Gastrocnemius medialis (tissue), 4 donors: ENCODE results near the gene YY1AP1. TPM values are rescaled to one million over a fixed set of nuclear protein-coding genes. Genes with fewer than 3 reads are reported as not detected.
A peak's percentile ranks its signal among the peaks of the same experiment; 100 is the strongest.
"Not testable (repeated sequence)": the region's sequence is repeated elsewhere in the genome, so short reads cannot be mapped to it uniquely, and the experiment has no call there.

ENCODE experiments used
- ATAC-seq, 2 donors: fragments of 150-250 bp; one replicate each; pipeline ENCODE4 v1.9.1; 2016
- DNase-seq, 2 donors: peaks; one replicate each; pipeline ENCODE4 v3.0.0-alpha.2; 2019
- H3K27ac ChIP-seq, 4 donors: fragments of 200-600 bp; sonication (generic); 1 replicate in 1 of 4; 2 replicates in 3 of 4; pipeline ENCODE4 v1.5.1; 2016 to 2018; ENCODE audit warnings: mild to moderate bottlenecking in 2 of 4, moderate library complexity in 1 of 4
- H3K27me3 ChIP-seq, 3 donors: fragments of 200-600 bp; sonication (generic) in 2 of 3; 1 replicate in 1 of 3; 2 replicates in 2 of 3; pipeline versions ENCODE4 v1.5.1 to v1.6.0; 2016 to 2019; ENCODE audit warnings: mild to moderate bottlenecking in 1 of 3, moderate library complexity in 1 of 3
- H3K36me3 ChIP-seq, 2 donors: fragments of 200-600 bp; sonication (generic) in 1 of 2; one replicate each; pipeline ENCODE4 v1.5.1; 2017 to 2018
- H3K4me1 ChIP-seq, 2 donors: fragments of 200-600 bp; sonication (generic) in 1 of 2; one replicate each; pipeline ENCODE4 v1.5.1; 2016 to 2017; ENCODE audit warnings: mild to moderate bottlenecking in 2 of 2
- H3K4me3 ChIP-seq, 4 donors: fragments of 200-600 bp; sonication (generic) in 3 of 4; 1 replicate in 1 of 4; 2 replicates in 3 of 4; pipeline ENCODE4 v1.5.1; 2016 to 2019; ENCODE audit warnings: mild to moderate bottlenecking in 2 of 4
- H3K9me3 ChIP-seq, 3 donors: fragments of 200-600 bp; sonication (generic) in 2 of 3; 1 replicate in 1 of 3; 2 replicates in 2 of 3; pipeline ENCODE4 v1.5.1; 2016 to 2019
- POLR2A ChIP-seq, 2 donors: fragments of 450-650 bp; IDR thresholded peaks; one replicate each; pipeline ENCODE4 v1.6.1; 2017; ENCODE audit warnings: antibody characterized with exemption in 2 of 2, mild to moderate bottlenecking in 2 of 2, moderate library complexity in 2 of 2
- in situ Hi-C, 4 donors: fragments of 200-750 bp; cut with MboI; loops; one replicate each; pipeline versions ENCODE4 v1.15.0 to v1.8.0; 2017; ENCODE audit warnings: low sequenced_read_pairs in 4 of 4
- intact Hi-C: fragments of 100-400 bp; cut with DNase I; formaldehyde crosslinking; loops from one replicate; pipeline ENCODE4 v1.15.1; 2023; ENCODE audit warnings: low total_unique reads
- total RNA-seq, 4 donors: library from RNA; depleted of rRNA; stranded (reverse); fragments of >200 nt; gene quantifications; one replicate each; pipeline versions ENCODE4 v1.1.0 to v1.2.3, GENCODE V29; 2016
- TF ChIP-seq, protein P1 (sequence below), 5 experiments: fragments of 450-650 bp in 3 of 5; fragments of 200-600 bp in 2 of 5; sonication (generic) in 2 of 5; IDR thresholded peaks in 4 of 5; conservative IDR thresholded peaks in 1 of 5; 1 replicate in 4 of 5; 2 replicates in 1 of 5; pipeline ENCODE4 v1.5.1; 2016 to 2019; ENCODE audit warnings: antibody characterized with exemption in 5 of 5, mild to moderate bottlenecking in 3 of 5, moderate library complexity in 3 of 5

Gene YY1AP1
- total RNA-seq, 4 donors from 2014 or later: 81.6 to 162 (median 120) TPM

DNA sequence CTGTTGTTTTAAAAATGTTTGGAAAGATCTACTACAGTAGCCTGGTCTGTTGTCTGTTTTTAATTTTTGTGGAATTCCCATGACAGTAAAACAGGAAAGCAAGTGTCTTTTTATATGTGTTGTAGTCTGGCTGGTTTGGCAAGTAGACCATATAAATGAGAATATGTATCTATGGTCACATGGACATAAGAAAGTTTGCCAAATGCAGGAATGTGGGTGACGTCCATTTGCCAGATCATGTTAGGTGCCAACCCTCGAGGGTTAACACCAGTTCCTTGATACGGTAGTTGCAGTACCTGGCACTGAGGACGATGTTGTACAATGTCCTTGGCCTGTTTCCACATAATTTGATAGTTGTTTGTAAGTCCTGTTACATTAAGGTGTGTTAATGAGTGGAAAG lies 6.5 kb upstream of the YY1AP1 start:
- H3K9me3 ChIP-seq: no peaks in the 10 kb centered on the region
- peaks cover 33 to 45% of the 10 kb centered on the region in 2 donors for H3K4me1 ChIP-seq
- in situ Hi-C loops (no loop called here), intact Hi-C loops (no loop called here)
- peak in 1 of 2 donors; percentile 47 for DNase-seq
- no peaks in the 10 kb centered on the region for H3K27me3 ChIP-seq
- TF ChIP-seq, protein P1, sequence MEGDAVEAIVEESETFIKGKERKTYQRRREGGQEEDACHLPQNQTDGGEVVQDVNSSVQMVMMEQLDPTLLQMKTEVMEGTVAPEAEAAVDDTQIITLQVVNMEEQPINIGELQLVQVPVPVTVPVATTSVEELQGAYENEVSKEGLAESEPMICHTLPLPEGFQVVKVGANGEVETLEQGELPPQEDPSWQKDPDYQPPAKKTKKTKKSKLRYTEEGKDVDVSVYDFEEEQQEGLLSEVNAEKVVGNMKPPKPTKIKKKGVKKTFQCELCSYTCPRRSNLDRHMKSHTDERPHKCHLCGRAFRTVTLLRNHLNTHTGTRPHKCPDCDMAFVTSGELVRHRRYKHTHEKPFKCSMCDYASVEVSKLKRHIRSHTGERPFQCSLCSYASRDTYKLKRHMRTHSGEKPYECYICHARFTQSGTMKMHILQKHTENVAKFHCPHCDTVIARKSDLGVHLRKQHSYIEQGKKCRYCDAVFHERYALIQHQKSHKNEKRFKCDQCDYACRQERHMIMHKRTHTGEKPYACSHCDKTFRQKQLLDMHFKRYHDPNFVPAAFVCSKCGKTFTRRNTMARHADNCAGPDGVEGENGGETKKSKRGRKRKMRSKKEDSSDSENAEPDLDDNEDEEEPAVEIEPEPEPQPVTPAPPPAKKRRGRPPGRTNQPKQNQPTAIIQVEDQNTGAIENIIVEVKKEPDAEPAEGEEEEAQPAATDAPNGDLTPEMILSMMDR (IDR thresholded peaks at IDR 0.05 in 4 of 5, conservative IDR thresholded peaks at IDR 0.05 in 1 of 5): no peak
- no peak for TF ChIP-seq POLR2A (IDR thresholded peaks at IDR 0.05)
- ATAC-seq: peak; percentile 94 to 96
- H3K36me3 ChIP-seq: peaks cover 0 to 18% of the 10 kb centered on the region in 2 donors
- peak overlapping the region in 1 of 4 donors; percentile 2 for H3K4me3 ChIP-seq
- peak overlapping the region; percentile 0 to 48 (median 15) for H3K27ac ChIP-seq

DNA sequence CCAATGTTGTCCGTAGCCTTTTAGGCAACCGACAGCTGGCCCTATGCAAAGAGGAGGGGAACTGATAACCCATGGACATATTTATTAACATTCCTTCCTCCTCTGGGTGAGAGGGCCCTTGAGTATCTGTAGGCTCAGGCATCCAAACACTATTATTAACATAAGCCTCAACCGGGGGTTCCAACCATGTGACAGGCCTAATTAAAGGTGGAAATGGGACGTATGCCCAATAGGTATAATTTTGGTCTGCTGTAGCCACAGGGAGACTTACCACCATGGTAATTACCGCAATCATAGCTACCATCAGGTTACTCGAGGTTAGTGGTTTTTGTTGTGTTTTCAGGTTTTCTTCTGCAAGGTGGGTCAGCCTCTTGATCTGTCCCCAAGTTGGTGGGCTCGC lies 5.6 kb upstream of the YY1AP1 start:
- Histone ChIP-seq H3K36me3 (peaks cover 0 to 18% of the 10 kb centered on the region in 2 donors), H3K4me3 (no peak overlapping the region), H3K27ac (no peak overlapping the region), H3K27me3 (no peaks in the 10 kb centered on the region), H3K4me1 (peaks cover 40 to 51% of the 10 kb centered on the region in 2 donors), H3K9me3 (no peaks in the 10 kb centered on the region)
- TF ChIP-seq, protein P1 (IDR thresholded peaks at IDR 0.05 in 4 of 5, conservative IDR thresholded peaks at IDR 0.05 in 1 of 5): no peak
- TF ChIP-seq POLR2A (IDR thresholded peaks at IDR 0.05): no peak
- DNase-seq: no peak
- intact Hi-C loops (no loop called here), in situ Hi-C loops (no loop called here)
- no peak for ATAC-seq

DNA sequence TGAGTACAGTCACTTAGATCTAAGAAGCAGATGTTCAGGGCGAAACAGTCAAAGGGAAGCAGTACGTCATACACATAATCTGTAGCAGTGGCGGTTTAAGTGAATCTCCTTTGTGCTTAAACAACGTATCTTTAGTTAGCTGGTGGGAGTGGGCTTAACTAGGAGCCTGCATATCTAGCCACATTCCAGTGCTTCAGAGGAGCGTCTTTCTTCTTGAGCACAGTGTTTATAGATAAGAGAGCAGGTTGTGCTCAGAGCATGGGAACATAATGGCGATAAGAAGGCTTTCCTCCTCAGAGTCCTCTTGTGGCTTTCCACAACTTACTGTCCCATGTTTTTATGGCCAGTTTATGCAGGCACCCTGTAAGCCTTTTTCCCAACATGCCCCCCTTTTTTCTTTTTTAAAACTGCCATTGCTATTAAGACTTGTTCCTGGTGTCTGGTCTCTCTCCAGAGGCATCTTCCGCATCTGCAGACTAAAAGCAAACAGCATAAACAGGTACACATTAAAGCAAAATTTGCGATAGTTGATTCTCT lies 3.5 kb upstream of the YY1AP1 start:
- Histone ChIP-seq H3K36me3 (peaks cover 0 to 18% of the 10 kb centered on the region in 2 donors), H3K4me1 (peaks cover 40 to 51% of the 10 kb centered on the region in 2 donors), H3K4me3 (no peak overlapping the region), H3K27me3 (no peaks in the 10 kb centered on the region), H3K27ac (no peak overlapping the region), H3K9me3 (no peaks in the 10 kb centered on the region)
- ATAC-seq: no peak
- DNase-seq: no peak
- in situ Hi-C loops: no loop called here
- TF ChIP-seq POLR2A (IDR thresholded peaks at IDR 0.05): no peak
- TF ChIP-seq, protein P1 (IDR thresholded peaks at IDR 0.05 in 4 of 5, conservative IDR thresholded peaks at IDR 0.05 in 1 of 5): no peak
- intact Hi-C loops: no loop called here

DNA sequence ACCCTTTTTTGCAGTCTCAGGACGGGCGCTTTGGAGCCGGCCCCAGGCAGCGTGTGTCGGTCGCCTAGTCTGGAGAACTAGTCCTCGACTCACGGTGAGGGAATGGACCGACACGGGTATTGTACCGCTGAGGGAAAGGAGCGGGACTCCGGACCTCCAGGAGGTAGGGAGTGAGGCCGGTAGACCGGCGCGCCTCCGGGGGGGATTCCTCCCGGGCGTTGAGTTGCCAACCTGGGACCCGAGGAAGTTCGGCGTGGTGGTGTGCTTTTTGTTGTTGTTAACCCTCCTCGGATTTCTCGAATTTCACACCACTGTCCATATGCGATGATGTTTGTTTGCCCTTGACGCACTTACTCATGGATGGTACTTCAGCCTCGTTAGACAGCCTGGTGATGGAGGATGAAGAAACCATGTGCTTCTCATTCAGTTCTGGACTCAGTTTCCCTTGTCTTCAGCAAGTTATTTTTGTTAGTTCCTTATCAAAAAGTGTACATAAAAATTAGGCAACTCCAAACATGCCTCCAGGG lies 570 bp upstream of the YY1AP1 start, which contains the start of gene DAP3:
DAP3 (plus strand) TSS at position 11 of the 527 bp plus-strand sequence. CDS start 20,689 bp downstream, outside the sequence.
- peaks cover 40 to 44% of the 10 kb centered on the region in 2 donors for H3K4me1 ChIP-seq
- TF ChIP-seq POLR2A (IDR thresholded peaks at IDR 0.05): peak in 1 of 2 donors; percentile 55
- H3K9me3 ChIP-seq, H3K27me3 ChIP-seq, in situ Hi-C loops: not testable (repeated sequence)
- intact Hi-C loops: loop anchor here (2.0 to 10.0 kb wide), 2 partner anchors 126 to 246 kb away; partner anchors contain the start of genes ASH1L and KHDC4
- peak in 1 of 2 donors; percentile 76 for DNase-seq
- peak; percentile 11 to 14 for ATAC-seq
- H3K27ac ChIP-seq: peak within 1 kb of the TSS; percentile 94 to 99 (median 96)
- peaks cover 0 to 18% of the 10 kb centered on the region in 2 donors for H3K36me3 ChIP-seq
- H3K4me3 ChIP-seq: peak within 1 kb of the TSS; percentile 78 to 99 (median 96)

DNA sequence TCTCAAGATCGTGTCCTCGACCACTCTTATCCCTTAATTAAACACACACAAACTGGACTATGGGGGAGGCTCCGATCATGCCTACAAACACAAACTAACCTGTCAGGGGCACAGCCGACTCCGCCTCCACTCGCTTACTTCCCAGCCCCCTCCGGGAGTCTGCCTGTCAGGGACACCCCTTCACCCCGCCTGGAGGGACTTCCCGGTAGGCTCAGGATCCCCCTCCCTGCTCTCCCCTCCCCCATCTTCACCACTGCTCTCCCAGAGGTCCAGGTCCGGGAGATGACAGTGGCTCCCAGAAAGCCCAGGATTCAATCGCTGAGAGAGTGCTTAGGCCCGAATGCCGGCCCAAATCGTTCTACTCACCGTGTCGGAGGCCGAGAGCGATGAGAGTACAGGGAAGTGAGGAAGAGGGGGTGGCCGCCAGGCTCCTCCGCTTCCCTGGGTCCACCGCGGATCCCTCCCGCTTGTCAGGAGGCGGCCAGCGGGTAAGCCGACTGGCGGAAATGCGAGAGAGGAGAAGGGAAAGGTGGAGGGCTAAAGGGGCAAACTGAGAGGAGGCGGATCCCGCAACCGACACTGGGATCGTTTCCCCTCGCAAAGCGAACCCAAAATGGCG lies 760 bp downstream of the YY1AP1 start:
- H3K27ac ChIP-seq: peak overlapping the region; percentile 94 to 99 (median 96)
- H3K9me3 ChIP-seq, in situ Hi-C loops, H3K27me3 ChIP-seq: not testable (repeated sequence)
- H3K4me3 ChIP-seq: peak overlapping the region; percentile 78 to 99 (median 96)
- peak; percentile 46 to 47 for ATAC-seq
- H3K4me1 ChIP-seq: peaks cover 46 to 48% of the 10 kb centered on the region in 2 donors
- DNase-seq: peak; percentile 4 to 49
- intact Hi-C loops: loop anchor here (2.0 to 10.0 kb wide), 2 partner anchors 125 to 247 kb away; partner anchors contain the start of genes ASH1L and KHDC4
- H3K36me3 ChIP-seq: peaks cover 0 to 18% of the 10 kb centered on the region in 2 donors
